HG03135 (cell line): Measurements from ENCODE around the gene CDKAL1.
"Not testable (repeated sequence)": the region's sequence is repeated elsewhere in the genome, so short reads cannot be mapped to it uniquely, and the experiment has no call there.

Source experiments
- ATAC-seq: cut with Tn5 transposase; IDR thresholded peaks from one replicate; pipeline ENCODE4 v1.9.1; 2021; ENCODE audit warnings: mild to moderate bottlenecking, moderate library complexity; ENCODE audit not compliant: unreplicated experiment

Gene CDKAL1

DNA sequence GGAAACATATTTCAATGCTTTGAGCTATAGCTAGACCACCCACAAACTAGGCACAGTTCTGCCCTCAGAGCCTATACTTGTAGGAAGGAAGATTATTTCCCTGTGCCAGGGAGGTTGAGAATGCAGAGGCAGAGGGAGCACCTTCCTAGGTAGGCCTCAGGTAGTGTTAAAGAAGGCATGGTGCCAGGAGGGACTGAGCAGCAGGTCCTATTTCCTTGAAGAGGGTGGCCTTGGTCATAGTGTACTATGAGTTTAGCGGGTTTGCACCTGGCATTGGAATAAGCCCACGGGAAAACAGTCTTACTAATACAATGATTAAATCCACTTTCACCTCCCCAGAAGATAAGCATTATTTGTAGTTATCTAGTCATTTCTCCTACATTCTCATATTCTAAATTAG lies 375.4 kb downstream of the CDKAL1 start:
- ATAC-seq: no peak

DNA sequence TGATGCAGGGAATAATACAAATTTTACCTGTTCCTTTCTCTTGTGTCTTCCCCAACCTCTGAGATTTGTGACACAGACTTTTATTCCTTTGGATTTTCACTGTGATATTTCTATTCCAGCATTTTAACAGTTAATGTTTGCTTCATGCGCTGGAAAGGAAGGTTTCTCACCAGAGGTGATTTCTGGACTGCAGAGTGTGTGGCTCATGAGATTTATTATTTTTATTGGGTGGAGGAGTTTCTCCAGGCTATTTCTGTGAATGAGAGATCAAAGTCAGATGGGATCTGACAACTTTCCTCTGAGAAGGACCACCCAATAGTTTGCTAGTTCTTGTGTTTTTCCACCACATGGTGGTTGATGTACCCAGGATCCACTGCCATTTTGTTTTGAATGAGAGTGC lies 377.5 kb downstream of the CDKAL1 start:
- no peak for ATAC-seq

DNA sequence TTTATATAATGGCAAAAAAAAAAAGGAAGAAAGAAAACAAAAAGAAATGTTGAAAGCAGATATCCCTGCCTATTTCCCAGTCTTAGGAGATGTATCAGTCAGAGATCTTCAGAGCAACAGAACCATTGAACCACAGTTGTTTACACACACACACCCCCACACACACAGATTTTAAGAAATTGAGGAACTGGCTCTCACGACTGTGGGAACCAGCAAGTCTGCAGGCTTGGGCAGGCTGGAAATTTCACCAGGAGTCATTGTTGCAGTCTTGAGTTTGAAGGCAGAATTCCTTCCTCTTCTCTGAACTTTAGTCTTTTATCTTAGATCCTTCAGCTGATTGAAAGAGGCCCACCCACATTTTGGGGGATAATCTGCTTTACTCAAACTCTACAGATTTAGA lies 380.9 kb downstream of the CDKAL1 start:
- no peak for ATAC-seq

DNA sequence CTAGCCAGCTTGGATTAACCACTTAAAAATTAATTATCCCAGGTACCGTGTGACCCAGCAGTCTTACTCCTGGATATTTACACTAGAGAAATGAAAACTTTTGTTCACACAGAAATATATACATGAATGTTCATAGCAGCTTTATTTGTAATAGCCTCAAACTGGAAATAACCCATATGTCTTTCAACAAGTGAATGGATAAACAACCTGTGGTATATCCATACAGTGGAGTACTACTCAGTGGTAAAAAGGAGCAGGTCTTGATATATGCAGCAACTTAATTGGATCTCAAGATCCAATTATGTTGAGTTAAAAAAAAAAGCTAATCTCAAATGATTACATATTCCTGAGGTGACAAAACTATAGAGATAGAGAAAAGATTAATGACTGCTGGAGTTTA lies 381.4 kb downstream of the CDKAL1 start:
- no peak for ATAC-seq

DNA sequence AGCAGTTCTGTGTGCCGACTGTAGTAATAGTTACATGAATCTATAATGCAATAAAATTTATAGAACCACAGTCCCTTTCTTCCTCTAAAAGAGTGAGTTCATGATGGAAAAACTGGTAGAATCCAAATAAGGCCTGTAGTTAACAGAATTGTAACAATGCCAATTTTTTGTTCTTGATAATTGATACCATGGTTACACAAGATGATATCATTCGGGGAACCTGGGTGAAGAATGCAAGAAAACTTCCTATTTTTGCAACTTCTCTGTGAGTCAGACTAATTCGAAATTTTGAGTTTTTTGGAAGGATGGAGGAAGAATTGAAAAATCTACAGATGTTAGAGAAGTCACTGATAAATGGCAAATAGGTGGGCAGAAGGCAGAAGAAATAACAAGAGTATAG lies 381.8 kb downstream of the CDKAL1 start:
- ATAC-seq: no peak

DNA sequence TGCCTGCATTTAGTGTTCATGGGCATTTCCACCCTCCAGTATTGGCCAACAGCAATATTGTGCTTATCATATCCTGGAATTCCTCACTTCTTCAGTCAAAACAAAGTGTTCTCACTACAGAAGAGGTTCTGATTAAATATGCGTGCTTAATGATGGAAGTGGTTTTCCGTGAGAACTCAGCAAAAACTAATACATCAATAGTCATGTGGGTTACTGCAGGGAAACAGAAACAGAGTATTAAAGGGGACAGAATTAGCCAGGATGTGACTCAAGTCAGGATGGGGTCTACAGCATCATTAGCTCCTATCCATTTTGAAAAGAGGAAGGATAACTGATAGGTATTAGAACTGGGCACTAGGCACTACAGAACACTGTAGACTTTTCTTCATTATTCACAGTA lies 384.6 kb downstream of the CDKAL1 start:
- no peak for ATAC-seq

DNA sequence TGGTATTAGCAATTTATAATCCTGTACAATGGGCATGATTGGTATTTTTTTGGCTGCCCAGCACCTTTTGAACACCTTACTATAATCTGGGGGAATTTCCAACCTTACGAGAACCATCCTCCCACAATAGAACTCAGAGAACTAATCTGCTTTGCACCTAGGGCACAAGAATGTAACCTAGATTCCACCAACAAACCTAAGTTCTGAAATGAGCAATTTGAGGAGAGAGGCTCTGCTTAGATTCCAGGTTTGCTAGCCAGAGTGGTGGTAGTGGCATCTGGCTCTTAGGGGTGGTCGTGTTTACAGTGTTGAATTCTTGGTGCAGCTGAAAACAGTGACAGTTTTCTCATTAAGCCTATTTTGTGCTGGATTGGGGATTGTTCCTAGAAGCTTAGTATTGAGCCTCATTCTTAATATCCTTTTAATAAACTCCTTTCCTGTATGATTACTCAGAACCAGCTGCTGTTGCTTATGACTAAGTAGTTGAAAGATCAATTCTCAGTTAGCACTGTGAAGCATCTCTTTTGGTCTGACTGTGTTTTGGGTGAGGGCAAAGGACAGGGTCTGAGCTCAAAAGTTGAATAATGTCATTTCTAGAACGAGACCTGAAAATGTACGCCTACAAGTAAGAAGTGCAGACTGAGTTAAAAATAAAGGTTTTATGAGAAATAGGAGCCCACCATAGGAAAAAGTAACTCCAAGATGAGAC lies 385.6 kb downstream of the CDKAL1 start:
- peak; percentile 87 for ATAC-seq

DNA sequence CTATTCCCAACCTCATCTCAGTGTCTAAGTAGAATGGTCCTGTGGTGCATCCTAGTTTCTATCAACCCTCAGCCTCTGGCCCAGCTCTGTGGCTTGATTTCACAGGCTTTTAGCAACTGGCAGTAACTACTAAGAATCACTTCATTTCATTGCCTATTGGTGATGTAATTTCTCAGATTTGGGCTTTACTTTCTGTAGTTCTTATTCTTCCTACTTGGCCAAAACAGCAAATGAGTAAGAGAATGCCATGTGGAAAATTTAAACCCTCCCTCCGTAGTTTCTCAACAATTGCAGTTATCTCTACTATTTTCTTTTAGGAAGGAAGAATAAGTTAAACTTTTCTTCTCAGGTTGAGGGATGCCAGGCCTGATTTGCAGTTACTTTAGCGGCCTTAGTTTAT lies 387.3 kb downstream of the CDKAL1 start:
- no peak for ATAC-seq

DNA sequence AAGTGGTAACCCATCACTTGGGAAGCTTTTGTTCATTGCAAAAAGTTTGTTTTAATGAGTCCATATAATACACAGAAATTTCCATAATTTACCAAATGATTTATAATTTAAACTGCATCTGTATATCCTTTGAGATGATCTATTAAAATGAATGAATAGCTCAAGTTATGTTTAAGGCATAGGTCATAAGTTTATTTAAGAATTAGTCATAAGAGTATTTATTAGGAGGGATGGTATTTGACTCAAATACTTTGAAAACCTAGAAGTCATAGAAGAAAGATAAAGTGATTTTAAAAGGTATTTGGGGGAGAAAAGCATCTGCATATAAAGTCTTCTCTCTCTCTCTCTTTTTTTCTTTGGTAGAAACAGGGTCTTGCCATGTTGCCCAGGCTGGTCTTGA lies 388.5 kb downstream of the CDKAL1 start:
- no peak for ATAC-seq

DNA sequence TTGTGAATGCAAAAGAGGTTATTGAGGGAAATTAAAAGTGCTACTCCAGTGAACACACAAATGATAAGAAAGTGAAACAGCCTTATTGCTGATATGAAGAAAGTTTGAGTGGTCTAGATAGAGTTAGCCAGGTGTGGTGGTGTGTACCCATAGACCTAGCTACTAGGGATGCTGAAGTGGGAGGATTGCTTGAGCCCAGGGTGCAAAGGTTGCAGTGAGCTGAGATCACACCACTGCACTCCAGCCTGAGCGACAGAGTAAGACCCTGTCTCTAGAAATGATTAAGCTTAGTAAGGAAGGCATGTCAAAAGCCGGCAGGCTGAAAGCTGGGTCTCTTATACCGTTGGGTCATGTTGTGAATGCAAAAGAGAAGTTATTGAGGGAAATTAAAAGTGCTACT lies 389.8 kb downstream of the CDKAL1 start:
- not testable (repeated sequence) for ATAC-seq

DNA sequence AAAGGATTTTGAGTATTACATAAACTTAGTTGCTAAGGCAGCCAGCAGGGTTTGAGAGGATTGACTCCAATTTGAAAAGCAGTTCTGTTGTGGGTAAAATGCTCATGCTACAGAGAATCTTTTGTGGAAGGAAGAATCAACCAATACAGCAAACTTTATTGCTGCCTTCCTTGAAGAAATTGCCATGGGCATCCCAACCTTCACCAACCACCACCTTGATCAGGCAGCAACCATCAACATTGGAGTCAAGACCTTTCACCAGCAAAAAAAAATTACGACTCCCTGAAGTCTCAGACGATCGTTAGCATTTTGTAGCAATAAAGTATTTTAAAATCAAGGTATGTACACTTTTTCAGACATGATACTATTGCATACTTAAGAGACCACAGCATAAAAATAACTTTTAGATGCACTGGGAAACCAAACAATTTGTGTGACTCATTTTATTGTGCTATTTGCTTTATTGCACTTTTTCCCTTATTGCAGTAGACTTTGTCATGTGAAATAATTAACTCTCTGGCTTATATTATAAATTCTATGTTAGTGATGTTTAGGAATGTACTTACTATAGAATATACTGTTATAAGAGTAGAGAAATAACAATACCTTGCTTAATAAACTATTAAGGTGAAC lies 390.8 kb downstream of the CDKAL1 start:
- ATAC-seq: no peak

DNA sequence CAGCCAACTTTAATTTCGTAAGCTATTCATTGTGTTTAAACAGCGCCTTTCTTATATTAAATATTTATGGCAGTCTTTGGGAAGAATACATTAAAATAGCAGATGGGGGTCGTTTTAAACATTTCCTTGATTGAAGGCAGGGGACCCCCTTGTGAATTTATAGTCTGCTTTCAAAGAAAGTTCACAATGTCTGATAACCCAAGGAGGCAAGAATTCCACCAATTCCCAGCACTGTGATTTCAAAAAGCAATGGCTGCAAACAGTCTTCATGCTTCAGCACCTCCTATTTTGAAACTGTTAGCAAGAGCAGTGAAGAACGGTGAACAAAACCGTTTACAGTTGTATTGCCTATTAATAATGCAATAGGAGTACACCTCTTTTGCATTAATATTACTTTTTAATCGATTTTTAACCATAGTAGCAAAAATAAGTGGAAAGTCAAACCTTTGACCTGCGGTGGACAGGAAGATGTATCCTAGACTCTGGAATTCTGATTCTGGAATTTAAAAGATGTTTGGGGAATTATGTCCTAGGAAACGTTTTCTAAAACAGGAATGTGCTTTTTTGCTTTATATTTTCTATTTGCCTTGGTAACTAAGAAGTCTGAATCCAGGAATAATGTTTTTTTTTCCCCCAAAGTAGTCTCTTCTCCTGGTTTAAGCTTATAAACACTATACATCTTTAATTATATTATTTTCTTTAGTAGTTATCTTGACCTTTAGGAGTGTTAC lies 393.0 kb downstream of the CDKAL1 start:
- no peak for ATAC-seq

DNA sequence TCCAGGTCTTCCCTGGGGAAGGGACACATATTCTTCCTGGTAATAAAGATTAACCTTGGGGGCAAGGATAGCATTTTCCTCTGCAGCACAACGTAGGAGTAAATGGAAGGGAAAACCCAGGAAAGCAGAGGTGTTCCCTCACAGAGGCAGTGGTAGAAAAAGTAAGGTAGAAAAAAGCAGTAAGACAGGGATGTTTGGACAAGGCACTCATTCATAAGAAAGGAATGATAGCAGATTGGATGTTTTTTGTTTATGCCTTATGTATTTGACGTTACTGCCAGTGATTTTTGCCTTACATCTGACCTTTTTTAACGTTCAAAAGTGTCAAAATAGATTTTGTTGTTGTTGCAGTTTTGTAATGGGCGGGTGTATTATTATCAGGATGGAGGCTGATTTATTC lies 395.0 kb downstream of the CDKAL1 start:
- no peak for ATAC-seq

DNA sequence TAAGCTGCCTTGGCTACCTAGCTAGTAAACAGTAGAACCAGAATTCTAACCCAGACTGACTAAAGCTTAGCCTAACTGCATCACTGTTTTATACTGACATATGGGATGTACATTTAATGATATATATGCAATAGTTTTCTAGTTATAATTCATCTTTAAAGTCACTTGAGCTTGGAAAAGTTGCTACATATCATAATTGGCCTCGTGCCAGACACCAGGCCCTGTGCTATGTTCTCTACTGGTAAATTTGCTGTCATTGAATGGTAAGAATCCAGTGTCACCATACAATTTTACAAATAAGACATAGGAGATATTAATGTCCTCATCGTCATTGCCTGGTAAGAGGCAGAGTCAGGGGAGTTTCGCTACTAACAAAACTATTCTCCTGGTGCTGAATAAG lies 396.8 kb downstream of the CDKAL1 start:
- ATAC-seq: no peak

DNA sequence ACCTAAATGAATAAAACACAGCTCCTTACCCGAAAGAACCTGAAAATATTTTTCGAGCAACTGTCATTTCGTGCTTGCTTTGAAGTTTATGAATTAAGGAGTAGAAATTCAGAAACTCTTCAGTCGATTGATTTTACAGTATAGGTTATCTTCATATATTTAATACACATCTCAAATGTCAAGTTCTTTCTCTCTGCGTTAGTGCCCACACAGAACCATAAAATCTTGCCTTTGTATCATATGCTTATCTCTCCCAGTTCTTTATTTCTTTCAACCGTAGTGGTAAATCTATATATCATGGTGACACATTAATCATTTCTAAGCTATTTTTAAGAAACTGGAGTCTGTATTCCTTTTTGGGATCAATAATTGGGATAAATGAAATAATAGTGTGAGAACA lies 397.5 kb downstream of the CDKAL1 start:
- no peak for ATAC-seq

DNA sequence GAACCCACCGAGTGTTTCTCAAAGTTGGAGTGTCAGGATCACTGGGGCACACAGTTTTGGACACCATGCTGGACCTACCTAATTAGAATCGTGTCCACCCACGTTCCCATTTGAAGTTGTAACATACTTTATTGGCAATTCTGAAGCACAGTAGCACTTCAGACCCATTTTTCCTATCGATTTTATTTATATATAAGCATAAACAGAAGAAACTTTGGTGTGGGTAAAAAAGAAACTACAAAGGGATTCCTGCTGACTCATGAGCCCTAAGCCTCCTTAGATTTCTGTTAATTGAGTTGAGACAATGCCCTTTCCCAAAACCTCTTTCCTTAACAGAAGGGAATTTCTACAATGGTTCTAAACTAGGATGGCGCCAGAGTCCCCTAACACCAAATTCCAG lies 398.0 kb downstream of the CDKAL1 start:
- ATAC-seq: no peak

DNA sequence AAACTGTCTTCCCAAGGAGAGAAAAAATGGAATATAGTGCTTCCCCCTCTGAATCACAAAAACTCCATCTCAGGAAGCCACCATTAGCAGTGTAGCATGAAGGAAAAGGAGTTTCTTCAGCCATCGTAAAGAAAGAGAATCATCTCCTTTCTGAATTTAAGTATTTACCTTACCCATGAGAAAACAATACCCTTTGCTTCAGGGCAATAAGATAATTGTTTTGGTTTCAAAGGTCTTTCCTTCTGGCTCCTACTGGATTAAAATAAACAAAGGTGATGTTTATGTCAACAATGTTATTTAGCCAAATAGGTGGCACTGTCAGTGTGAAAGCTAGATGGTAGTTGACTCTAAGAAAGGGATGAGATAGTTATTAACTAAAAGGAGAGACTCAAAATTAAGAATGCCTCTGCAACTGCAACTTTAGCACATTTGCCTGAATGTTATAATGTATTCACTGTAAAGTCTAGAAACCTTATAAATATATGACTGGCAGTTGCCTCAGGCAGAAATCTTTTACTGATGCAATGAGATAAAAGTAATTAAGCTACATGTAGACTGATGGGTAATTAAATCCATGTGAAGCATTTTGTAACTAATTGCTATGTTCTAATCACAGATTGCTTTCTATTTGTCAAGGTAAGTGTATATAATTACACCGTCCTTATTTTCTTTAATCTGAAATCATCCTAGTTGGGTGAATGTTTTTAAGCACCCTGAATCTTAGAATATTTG lies 399.0 kb downstream of the CDKAL1 start:
- no peak for ATAC-seq

DNA sequence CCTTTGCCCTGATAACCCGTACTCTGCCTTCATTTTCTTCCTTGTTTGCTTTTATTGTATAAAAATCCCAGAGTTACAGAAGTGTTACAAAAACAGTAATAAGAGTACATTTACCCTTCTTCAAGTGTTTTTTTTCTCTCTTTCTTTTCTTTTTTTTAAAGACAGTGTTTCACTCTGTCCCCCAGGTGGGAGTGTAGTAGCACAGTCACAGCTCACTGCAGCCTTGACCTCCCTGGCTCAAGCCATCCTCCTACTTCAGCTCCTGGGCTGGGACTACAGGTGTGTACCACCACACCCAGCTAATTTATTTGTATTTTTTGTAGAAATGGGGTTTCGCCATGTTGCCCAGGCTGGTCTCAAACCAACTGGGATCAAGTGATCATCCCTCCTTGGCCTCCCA lies 402.7 kb downstream of the CDKAL1 start:
- ATAC-seq: no peak

DNA sequence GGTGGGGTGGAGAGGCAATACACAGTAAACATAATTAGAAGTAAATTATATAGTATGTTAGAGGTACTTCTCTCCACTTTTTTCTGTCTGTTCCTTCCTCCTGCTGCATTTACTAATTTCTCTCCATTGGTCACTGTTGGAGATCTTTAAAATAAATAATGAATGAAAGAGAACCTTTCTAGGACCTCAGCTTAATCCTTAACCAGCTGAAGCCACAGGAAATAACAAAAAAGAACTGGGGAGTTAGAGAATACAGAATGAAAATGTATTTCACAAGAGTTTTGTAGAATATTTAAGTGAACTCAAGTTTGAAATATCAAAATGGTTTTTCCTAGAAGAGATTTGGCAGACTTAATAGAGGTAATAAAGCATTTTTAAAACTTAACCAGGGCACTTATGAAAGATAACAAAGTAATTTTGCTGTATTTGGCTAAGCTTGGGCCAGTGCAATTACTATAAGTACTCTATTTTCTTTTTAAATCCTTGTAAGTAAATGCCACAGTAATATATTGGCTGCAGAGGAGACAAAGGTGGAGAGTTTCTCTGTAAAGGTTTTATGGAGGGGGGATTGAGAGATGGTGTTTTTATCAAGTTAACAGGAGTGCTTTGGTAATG lies 405.0 kb downstream of the CDKAL1 start:
- no peak for ATAC-seq

DNA sequence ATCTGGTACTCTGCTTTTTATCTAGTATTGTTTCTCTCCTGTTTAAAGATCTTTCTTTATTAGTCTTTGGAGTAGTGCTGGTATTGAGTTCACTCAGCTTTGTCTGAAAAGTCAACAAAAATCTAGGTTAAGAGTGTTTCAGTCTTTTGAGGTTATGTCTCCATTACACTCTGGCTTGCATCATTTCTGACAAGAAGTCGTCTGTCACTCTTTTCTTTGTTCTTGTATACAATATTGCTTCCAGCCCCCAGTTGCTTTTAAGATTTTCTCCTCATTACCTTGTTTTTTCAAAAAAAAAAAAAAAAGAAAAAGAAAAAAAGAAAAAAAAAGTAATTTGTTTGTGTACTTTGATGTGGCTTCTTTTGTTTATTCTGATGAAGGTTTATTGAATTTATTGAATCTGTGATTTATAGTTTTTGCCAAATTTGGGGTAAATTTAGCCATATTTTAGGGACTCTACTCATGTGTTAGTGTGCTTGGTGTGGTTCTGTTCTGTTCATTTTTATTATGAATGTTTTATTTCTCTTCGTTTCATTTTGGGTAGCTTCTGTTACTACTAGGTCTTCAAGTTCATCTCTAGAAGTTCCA lies 408.9 kb downstream of the CDKAL1 start:
- no peak for ATAC-seq

DNA sequence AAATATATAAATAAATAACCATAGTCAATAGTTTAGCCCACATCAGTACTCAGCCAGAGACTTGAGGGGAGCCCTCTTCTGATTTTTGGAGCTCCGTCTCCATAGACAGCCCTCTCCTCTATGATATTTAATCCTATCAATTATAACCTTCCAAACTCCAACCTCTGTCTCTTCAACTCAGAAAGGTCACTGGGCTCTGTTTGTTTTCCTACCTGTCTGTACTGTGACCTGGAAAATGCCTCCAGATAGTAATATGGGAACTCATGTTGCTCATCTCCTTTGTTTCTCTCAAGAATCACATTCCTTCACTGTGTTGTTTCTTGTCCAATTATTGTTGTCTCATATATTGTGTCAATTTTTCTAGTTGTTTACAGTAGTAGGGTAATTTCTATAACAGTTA lies 409.7 kb downstream of the CDKAL1 start:
- no peak for ATAC-seq
